ENCODE results near the gene ZNF616.
"Not testable (repeated sequence)": the region's sequence is repeated elsewhere in the genome, so short reads cannot be mapped to it uniquely, and the experiment has no call there.

Gene ZNF616

GRCh38 chr19:52110780-52111179, 29.0 kb downstream of the ZNF616 start:
- no peak for TF ChIP-seq CTCF (conservative IDR thresholded peaks at IDR 0.05; ENCODE audit: low read length)
- no peak overlapping the region for H3K4me3 ChIP-seq (ENCODE audit: low read length)
- no peak for DNase-seq (ENCODE audit: low read depth)

DNA sequence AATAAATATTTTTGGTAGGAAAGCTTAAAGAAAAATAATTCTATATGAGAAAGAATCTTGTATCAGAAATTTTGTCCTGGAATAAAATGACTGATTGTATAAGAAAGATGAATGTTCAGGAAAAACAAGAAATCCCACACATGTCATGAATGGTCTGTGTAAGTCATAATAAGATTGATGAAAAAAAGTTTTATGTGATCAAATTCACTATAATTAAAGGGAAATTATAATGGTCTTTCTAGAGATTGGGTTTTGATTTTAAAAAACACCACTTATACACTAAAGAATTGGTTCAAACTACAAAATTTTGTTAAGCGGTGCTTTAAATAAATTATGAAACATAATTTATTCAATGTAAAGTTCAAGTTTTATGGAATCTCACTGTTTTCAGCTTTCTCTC, 37.0 kb downstream of the ZNF616 start:
- no peak for TF ChIP-seq CTCF (conservative IDR thresholded peaks at IDR 0.05; ENCODE audit: low read length)
- H3K4me3 ChIP-seq (ENCODE audit: low read length) = no peak overlapping the region
- no peak for DNase-seq (ENCODE audit: low read depth)

DNA sequence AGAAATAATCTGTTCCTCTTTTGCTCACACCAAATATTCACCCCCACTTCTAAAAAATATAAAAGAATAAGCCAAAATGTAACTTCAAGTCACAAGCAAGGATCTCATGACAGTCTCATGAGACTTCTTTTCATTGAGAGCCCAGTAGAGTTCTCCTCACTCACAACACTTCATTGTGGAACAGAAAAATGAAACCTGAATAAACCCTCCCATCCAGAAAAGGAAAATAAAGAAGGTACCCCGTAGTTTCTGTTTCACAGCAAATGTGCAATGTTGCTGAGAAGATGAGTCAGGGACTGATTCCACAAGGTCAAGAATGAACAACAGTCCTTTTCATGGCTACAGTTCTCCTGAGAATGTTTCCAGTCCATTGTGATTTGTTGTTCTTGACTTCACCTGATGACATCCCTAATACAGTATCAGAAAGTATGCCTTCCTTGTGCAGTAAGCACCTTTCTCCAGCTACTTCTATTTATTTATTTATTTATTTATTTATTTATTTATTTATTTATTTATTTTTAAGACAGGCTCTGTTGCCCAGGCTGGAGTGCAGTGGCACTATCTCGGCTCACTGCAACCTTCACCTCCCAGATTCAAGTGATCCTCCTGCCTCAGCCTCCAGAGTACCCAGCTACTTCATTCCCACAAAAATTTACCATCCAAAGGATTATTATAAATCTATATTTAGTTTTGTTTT, 37.7 kb downstream of the ZNF616 start:
- DNase-seq (ENCODE audit: low read depth) = no peak
- no peak for TF ChIP-seq CTCF (conservative IDR thresholded peaks at IDR 0.05; ENCODE audit: low read length)
- no peak overlapping the region for H3K4me3 ChIP-seq (ENCODE audit: low read length)

DNA sequence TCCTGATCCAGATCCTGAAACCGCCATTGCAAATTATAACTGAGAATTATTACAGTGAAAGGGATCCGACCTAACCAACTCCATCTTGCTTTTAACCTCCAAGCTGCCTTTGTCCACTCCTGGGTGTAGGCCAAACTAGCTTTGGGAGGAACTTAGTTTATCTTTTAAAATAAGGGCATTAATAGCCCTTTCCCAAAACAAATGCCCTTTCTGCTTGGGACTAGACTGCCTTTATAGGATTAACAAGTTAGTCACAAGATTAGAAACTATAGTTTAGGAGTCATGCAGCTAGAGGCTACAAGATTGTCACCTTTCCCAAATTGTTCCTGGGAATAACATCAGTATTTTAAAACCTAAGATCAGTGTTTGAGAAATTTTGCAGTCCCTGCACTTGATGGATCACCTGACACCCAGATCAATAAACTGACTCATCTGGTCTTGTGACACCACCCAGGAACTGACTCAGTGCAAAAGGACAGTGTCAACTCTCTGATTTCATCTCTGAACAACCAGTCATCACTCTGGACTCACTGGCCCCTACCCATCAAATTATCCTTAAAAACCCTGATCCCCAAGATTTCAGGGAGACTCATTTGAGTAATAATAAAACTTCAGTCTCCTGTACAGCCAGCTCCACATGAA, 40.1 kb downstream of the ZNF616 start:
- H3K4me3 ChIP-seq (ENCODE audit: low read length) = no peak overlapping the region
- no peak for DNase-seq (ENCODE audit: low read depth)
- no peak for TF ChIP-seq CTCF (conservative IDR thresholded peaks at IDR 0.05; ENCODE audit: low read length)

GRCh38 chr19:52096416-52096815, 43.3 kb downstream of the ZNF616 start:
- DNase-seq (ENCODE audit: low read depth) = peak; percentile 14
- not testable (repeated sequence) for H3K4me3 ChIP-seq (ENCODE audit: low read length)

GRCh38 chr19:52095172-52096014, 44.3 kb downstream of the ZNF616 start, which contains the start of gene ZNF841:
Gene ZNF841 (minus strand): TSS chr19:52095765. CDS start chr19:52084801, 10,964 bp downstream.
- H3K4me3 ChIP-seq (ENCODE audit: low read length) = peak within 1 kb of the TSS; percentile 98
- no peak for TF ChIP-seq CTCF (conservative IDR thresholded peaks at IDR 0.05; ENCODE audit: low read length)
- DNase-seq (ENCODE audit: low read depth) = peak; percentile 95

- no peak for TF ChIP-seq CTCF (conservative IDR thresholded peaks at IDR 0.05; ENCODE audit: low read length)
- no peak for DNase-seq (ENCODE audit: low read depth)
- H3K4me3 ChIP-seq (ENCODE audit: low read length) = peak overlapping the region; percentile 98
Observed at GRCh38 chr19:52094526-52095130, 45.1 kb downstream of the ZNF616 start.

Data from AG10803 (cell line).